A673 (cell line): ENCODE data around the gene RNFT2. TPM values are rescaled to one million over a fixed set of nuclear protein-coding genes. Genes with fewer than 3 reads are reported as not detected.

Experiments used
- BruUV-seq: library from RNA; stranded (reverse); fragments of 400-500 nt; replicated peaks from 2 replicates; lab custom pipeline; 2021; lab: Mats Ljungman, UMichigan
- CTCF ChIA-PET: fragments of 300-600 bp; sonication (Branson Sonifier 250); formaldehyde crosslinking; loops from one replicate; lab custom pipeline; 2022; ENCODE audit warnings: antibody characterized with exemption; lab: Charles Lee
- POLR2A ChIA-PET: fragments of 300-600 bp; sonication (Branson Sonifier 250); formaldehyde crosslinking; loops from one replicate; lab custom pipeline; 2022; ENCODE audit warnings: antibody characterized with exemption; ENCODE audit not compliant: low non-redundant PET; lab: Charles Lee
- DNase-seq: peaks from one replicate; pipeline ENCODE4 v3.0.0-alpha.2; 2015; ENCODE audit warnings: low spot score
- H3K27ac ChIP-seq: fragments of 200-600 bp; sonication (generic); 2 replicates; pipeline ENCODE4 v1.5.1; 2016; ENCODE audit warnings: mixed run types, low read depth, mild to moderate bottlenecking, mixed read lengths, antibody characterized with exemption, low read length; ENCODE audit not compliant: poor library complexity, severe bottlenecking
- H3K27me3 ChIP-seq: fragments of 200-600 bp; sonication (generic); replicated peaks from 2 replicates; pipeline ENCODE4 v1.6.1; 2017; ENCODE audit warnings: mixed run types, low read depth, mild to moderate bottlenecking, mixed read lengths, antibody characterized with exemption, low read length; ENCODE audit not compliant: insufficient read depth, poor library complexity
- H3K36me3 ChIP-seq: fragments of 200-600 bp; sonication (generic); 2 replicates; pipeline ENCODE4 v1.6.1; 2016; ENCODE audit warnings: mixed run types, mild to moderate bottlenecking, mixed read lengths, antibody characterized with exemption, low read length; ENCODE audit not compliant: insufficient read depth, poor library complexity, severe bottlenecking
- H3K4me1 ChIP-seq: fragments of 200-600 bp; sonication (generic); 2 replicates; pipeline ENCODE4 v1.6.1; 2017; ENCODE audit warnings: mixed run types, mild to moderate bottlenecking, mixed read lengths, antibody characterized with exemption, low read length; ENCODE audit not compliant: insufficient read depth, poor library complexity, severe bottlenecking
- H3K4me3 ChIP-seq: fragments of 200-600 bp; sonication (generic); 2 replicates; pipeline ENCODE4 v1.5.1; 2016; ENCODE audit warnings: low read depth, mixed run types, mild to moderate bottlenecking, mixed read lengths, low read length; ENCODE audit not compliant: poor library complexity, severe bottlenecking
- H3K9me3 ChIP-seq: fragments of 200-600 bp; sonication (generic); 2 replicates; pipeline ENCODE4 v1.6.1; 2016; ENCODE audit warnings: mixed run types, low read depth, mild to moderate bottlenecking, mixed read lengths, antibody characterized with exemption, low read length; ENCODE audit not compliant: poor library complexity, severe bottlenecking
- EZH2 ChIP-seq: fragments of 200-600 bp; sonication (generic); IDR thresholded peaks from 2 replicates; pipeline ENCODE4 v1.6.1; 2017; ENCODE audit warnings: borderline replicate concordance, low read depth, mild to moderate bottlenecking, mixed read lengths, antibody characterized with exemption, low read length; ENCODE audit not compliant: poor library complexity, severe bottlenecking
- intact Hi-C: fragments of 100-400 bp; cut with micrococcal nuclease; formaldehyde crosslinking; loops from one replicate; pipeline ENCODE4 v1.10.0; 2022; ENCODE audit not compliant: unreplicated experiment
- total RNA-seq: library from RNA; stranded (reverse); gene quantifications from 2 replicates; pipeline ENCODE4 v1.2.3, GENCODE V29; 2021
- TF ChIP-seq, protein P1 (sequence below): fragments of 300-800, 200-600 bp; sonication (generic); conservative IDR thresholded peaks from 2 replicates; pipeline ENCODE4 v1.5.1; 2017; ENCODE audit warnings: low read depth, mild to moderate bottlenecking, antibody characterized with exemption, low read length, moderate library complexity, mixed read lengths

RNFT2 gene
- total RNA-seq, 1 experiment from 2014 or later: 36.4 TPM

- TF ChIP-seq EZH2: no peak
- TF ChIP-seq, protein P1, sequence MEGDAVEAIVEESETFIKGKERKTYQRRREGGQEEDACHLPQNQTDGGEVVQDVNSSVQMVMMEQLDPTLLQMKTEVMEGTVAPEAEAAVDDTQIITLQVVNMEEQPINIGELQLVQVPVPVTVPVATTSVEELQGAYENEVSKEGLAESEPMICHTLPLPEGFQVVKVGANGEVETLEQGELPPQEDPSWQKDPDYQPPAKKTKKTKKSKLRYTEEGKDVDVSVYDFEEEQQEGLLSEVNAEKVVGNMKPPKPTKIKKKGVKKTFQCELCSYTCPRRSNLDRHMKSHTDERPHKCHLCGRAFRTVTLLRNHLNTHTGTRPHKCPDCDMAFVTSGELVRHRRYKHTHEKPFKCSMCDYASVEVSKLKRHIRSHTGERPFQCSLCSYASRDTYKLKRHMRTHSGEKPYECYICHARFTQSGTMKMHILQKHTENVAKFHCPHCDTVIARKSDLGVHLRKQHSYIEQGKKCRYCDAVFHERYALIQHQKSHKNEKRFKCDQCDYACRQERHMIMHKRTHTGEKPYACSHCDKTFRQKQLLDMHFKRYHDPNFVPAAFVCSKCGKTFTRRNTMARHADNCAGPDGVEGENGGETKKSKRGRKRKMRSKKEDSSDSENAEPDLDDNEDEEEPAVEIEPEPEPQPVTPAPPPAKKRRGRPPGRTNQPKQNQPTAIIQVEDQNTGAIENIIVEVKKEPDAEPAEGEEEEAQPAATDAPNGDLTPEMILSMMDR: no peak
- CTCF ChIA-PET: interaction anchor here (0.6 kb wide), 1 partner anchor 26 kb away, joined by 5 read pairs; no protein-coding TSS in a partner anchor
- no TSS peak for BruUV-seq
- no peak for DNase-seq
- POLR2A ChIA-PET: no interaction called here
- intact Hi-C loops: no loop called here
- Histone ChIP-seq H3K36me3 (no peaks in the 10 kb centered on the region), H3K9me3 (no peaks in the 10 kb centered on the region), H3K4me1 (no peaks in the 10 kb centered on the region), H3K27ac (no peak overlapping the region), H3K27me3 (no peaks in the 10 kb centered on the region), H3K4me3 (no peak overlapping the region)
Observed at GRCh38 chr12:116744766-116745165, 6.7 kb downstream of the RNFT2 start.

- CTCF ChIA-PET: no interaction called here
- POLR2A ChIA-PET: no interaction called here
- Histone ChIP-seq H3K36me3 (no peaks in the 10 kb centered on the region), H3K4me1 (no peaks in the 10 kb centered on the region), H3K4me3 (no peak overlapping the region), H3K9me3 (no peaks in the 10 kb centered on the region), H3K27ac (no peak overlapping the region), H3K27me3 (no peaks in the 10 kb centered on the region)
- TF ChIP-seq, protein P1: no peak
- TF ChIP-seq EZH2: no peak
- intact Hi-C loops: no loop called here
- no peak for DNase-seq
- BruUV-seq: no TSS peak
Observed at GRCh38 chr12:116745554-116745953, 7.4 kb downstream of the RNFT2 start.

DNA sequence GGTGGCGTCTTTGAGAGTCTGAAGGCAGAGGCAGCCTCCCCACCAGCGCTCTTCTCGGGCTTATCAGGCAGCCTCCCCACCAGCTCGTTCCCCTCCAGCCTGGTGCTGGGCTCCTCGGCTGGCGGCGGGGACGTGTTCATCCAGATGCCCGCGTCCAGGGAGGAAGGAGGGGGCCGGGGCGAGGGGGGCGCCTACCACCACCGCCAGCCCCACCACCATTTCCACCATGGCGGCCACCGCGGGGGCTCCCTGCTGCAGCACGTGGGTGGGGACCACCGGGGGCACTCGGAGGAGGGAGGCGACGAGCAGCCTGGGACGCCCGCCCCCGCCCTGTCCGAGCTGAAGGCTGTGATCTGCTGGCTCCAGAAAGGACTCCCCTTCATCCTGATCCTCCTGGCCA lies 11.8 kb downstream of the RNFT2 start:
- ChIA-PET POLR2A (no interaction called here), CTCF (no interaction called here)
- Histone ChIP-seq H3K4me3 (no peak overlapping the region), H3K27ac (no peak overlapping the region), H3K4me1 (no peaks in the 10 kb centered on the region), H3K9me3 (no peaks in the 10 kb centered on the region), H3K36me3 (no peaks in the 10 kb centered on the region), H3K27me3 (no peaks in the 10 kb centered on the region)
- no TSS peak for BruUV-seq
- no peak for DNase-seq
- intact Hi-C loops: no loop called here
- TF ChIP-seq, protein P1: no peak
- TF ChIP-seq EZH2: no peak
